Stimulated activated memory B cell treated with anti-CD40 and anti-IgM and Interleukin-4, amounts not matched to agents 10 μg/mL and 1 μg/mL and 100 μg/mL, for 72 hours (primary cell): ENCODE measurements around the gene CC2D2A.
A peak's percentile ranks its signal among the peaks of the same experiment; 100 is the strongest.

Experiments
- ATAC-seq: fragments of 150-1000 bp; cut with Tn5 transposase; 2 replicates; pipeline ENCODE4 v1.10.0; 2021
- H3K27ac Mint-ChIP-seq: one replicate; pipeline ENCODE4 v1.8.0; 2022; ENCODE audit warnings: mild to moderate bottlenecking, mixed read lengths
- H3K27me3 Mint-ChIP-seq: one replicate; pipeline ENCODE4 v1.8.0; 2022; ENCODE audit warnings: mixed read lengths
- H3K36me3 Mint-ChIP-seq: one replicate; pipeline ENCODE4 v1.8.0; 2022; ENCODE audit warnings: mixed read lengths
- H3K4me1 Mint-ChIP-seq: one replicate; pipeline ENCODE4 v1.8.0; 2022; ENCODE audit warnings: mixed read lengths
- H3K4me3 Mint-ChIP-seq: one replicate; pipeline ENCODE4 v1.8.0; 2022; ENCODE audit warnings: mild to moderate bottlenecking, moderate library complexity, mixed read lengths
- H3K9me3 Mint-ChIP-seq: one replicate; pipeline ENCODE4 v1.8.0; 2022; ENCODE audit warnings: mixed read lengths

Gene CC2D2A

GRCh38 chr4:15469402-15470127 is at the start of gene CC2D2A:
Gene CC2D2A (plus strand): TSS chr4:15469882. CDS start chr4:15475933, 6,051 bp downstream.
- Mint-ChIP-seq H3K36me3 (no peaks in the 10 kb centered on the region), H3K4me1 (peaks cover 14% of the 10 kb centered on the region), H3K27ac (no peak within 1 kb of the TSS), H3K9me3 (no peaks in the 10 kb centered on the region), H3K4me3 (peak within 1 kb of the TSS; percentile 25), H3K27me3 (peaks cover 25% of the 10 kb centered on the region)
- peak; percentile 24 for ATAC-seq

- Mint-ChIP-seq H3K4me3 (no peak overlapping the region), H3K36me3 (no peaks in the 10 kb centered on the region), H3K27me3 (no peaks in the 10 kb centered on the region), H3K9me3 (peaks cover 2% of the 10 kb centered on the region), H3K27ac (no peak overlapping the region), H3K4me1 (peaks cover 21% of the 10 kb centered on the region)
- ATAC-seq, result no peak
Observed at GRCh38 chr4:15420642-15421041, 49.0 kb upstream of the CC2D2A start.

- Mint-ChIP-seq H3K36me3 (no peaks in the 10 kb centered on the region), H3K4me1 (peaks cover 6% of the 10 kb centered on the region), H3K27ac (no peak overlapping the region), H3K27me3 (no peaks in the 10 kb centered on the region), H3K4me3 (no peak overlapping the region), H3K9me3 (peaks cover 2% of the 10 kb centered on the region)
- no peak for ATAC-seq
Observed at GRCh38 chr4:15423285-15423711, 46.4 kb upstream of the CC2D2A start.

- Mint-ChIP-seq H3K4me3 (no peak overlapping the region), H3K27ac (no peak overlapping the region), H3K4me1 (peaks cover 6% of the 10 kb centered on the region), H3K36me3 (no peaks in the 10 kb centered on the region), H3K27me3 (no peaks in the 10 kb centered on the region), H3K9me3 (peaks cover 2% of the 10 kb centered on the region)
- ATAC-seq, result no peak
Observed at GRCh38 chr4:15425520-15425919, 44.2 kb upstream of the CC2D2A start.

- Mint-ChIP-seq H3K27me3 (no peaks in the 10 kb centered on the region), H3K27ac (no peak overlapping the region), H3K9me3 (peaks cover 8% of the 10 kb centered on the region), H3K36me3 (no peaks in the 10 kb centered on the region), H3K4me1 (peaks cover 6% of the 10 kb centered on the region), H3K4me3 (no peak overlapping the region)
- ATAC-seq, result no peak
Observed at GRCh38 chr4:15427161-15427560, 42.5 kb upstream of the CC2D2A start.

GRCh38 chr4:15427701-15428100 is 42.0 kb upstream of the CC2D2A start, which contains the start of gene C1QTNF7:
Gene C1QTNF7 (plus strand): TSS chr4:15428033. CDS start chr4:15435744, 7,711 bp downstream.
- no peaks in the 10 kb centered on the region for H3K27me3 Mint-ChIP-seq
- H3K9me3 Mint-ChIP-seq, result peaks cover 8% of the 10 kb centered on the region
- H3K27ac Mint-ChIP-seq, result no peak within 1 kb of the TSS
- ATAC-seq, result no peak
- H3K4me1 Mint-ChIP-seq, result peaks cover 6% of the 10 kb centered on the region
- no peak within 1 kb of the TSS for H3K4me3 Mint-ChIP-seq
- H3K36me3 Mint-ChIP-seq, result no peaks in the 10 kb centered on the region

- Mint-ChIP-seq H3K36me3 (no peaks in the 10 kb centered on the region), H3K9me3 (peaks cover 8% of the 10 kb centered on the region), H3K4me1 (peaks cover 3% of the 10 kb centered on the region), H3K27ac (no peak overlapping the region), H3K4me3 (no peak overlapping the region), H3K27me3 (no peaks in the 10 kb centered on the region)
- ATAC-seq, result no peak
Observed at GRCh38 chr4:15428611-15429010, 41.1 kb upstream of the CC2D2A start.

- Mint-ChIP-seq H3K27ac (no peak overlapping the region), H3K36me3 (no peaks in the 10 kb centered on the region)
Observed at GRCh38 chr4:15434091-15434490, 35.6 kb upstream of the CC2D2A start.

GRCh38 chr4:15434676-15435075 is 35.0 kb upstream of the CC2D2A start:
- peaks cover 7% of the 10 kb centered on the region for H3K9me3 Mint-ChIP-seq
- H3K27ac Mint-ChIP-seq, result no peak overlapping the region
- no peaks in the 10 kb centered on the region for H3K36me3 Mint-ChIP-seq
- no peak overlapping the region for H3K4me3 Mint-ChIP-seq
- no peak for ATAC-seq
- peaks cover 19% of the 10 kb centered on the region for H3K27me3 Mint-ChIP-seq
- H3K4me1 Mint-ChIP-seq, result no peaks in the 10 kb centered on the region

More at GRCh38 chr4:15434091-15434490, 35.6 kb upstream of the CC2D2A start:
- peaks cover 19% of the 10 kb centered on the region for H3K27me3 Mint-ChIP-seq
- peaks cover 7% of the 10 kb centered on the region for H3K9me3 Mint-ChIP-seq
- H3K4me1 Mint-ChIP-seq, result no peaks in the 10 kb centered on the region
- H3K4me3 Mint-ChIP-seq, result no peak overlapping the region
- ATAC-seq, result no peak

- no peak overlapping the region for H3K4me3 Mint-ChIP-seq
- H3K9me3 Mint-ChIP-seq, result peaks cover 7% of the 10 kb centered on the region
- no peaks in the 10 kb centered on the region for H3K36me3 Mint-ChIP-seq
- no peak for ATAC-seq
- H3K27me3 Mint-ChIP-seq, result peaks cover 19% of the 10 kb centered on the region
- no peaks in the 10 kb centered on the region for H3K4me1 Mint-ChIP-seq
- H3K27ac Mint-ChIP-seq, result no peak overlapping the region
Observed at GRCh38 chr4:15436513-15436912, 33.2 kb upstream of the CC2D2A start.

GRCh38 chr4:15438939-15439524 is 30.6 kb upstream of the CC2D2A start:
- peaks cover 19% of the 10 kb centered on the region for H3K27me3 Mint-ChIP-seq
- no peaks in the 10 kb centered on the region for H3K4me1 Mint-ChIP-seq
- no peak for ATAC-seq
- no peaks in the 10 kb centered on the region for H3K36me3 Mint-ChIP-seq
- H3K4me3 Mint-ChIP-seq, result no peak overlapping the region
- H3K27ac Mint-ChIP-seq, result no peak overlapping the region
- H3K9me3 Mint-ChIP-seq, result peaks cover 3% of the 10 kb centered on the region

GRCh38 chr4:15443371-15444160 is 26.1 kb upstream of the CC2D2A start:
- no peak overlapping the region for H3K27ac Mint-ChIP-seq
- H3K36me3 Mint-ChIP-seq, result no peaks in the 10 kb centered on the region
- peaks cover 3% of the 10 kb centered on the region for H3K9me3 Mint-ChIP-seq
- no peaks in the 10 kb centered on the region for H3K27me3 Mint-ChIP-seq
- ATAC-seq, result no peak
- H3K4me3 Mint-ChIP-seq, result no peak overlapping the region
- H3K4me1 Mint-ChIP-seq, result no peaks in the 10 kb centered on the region

- ATAC-seq, result no peak
- no peaks in the 10 kb centered on the region for H3K4me1 Mint-ChIP-seq
- H3K36me3 Mint-ChIP-seq, result no peaks in the 10 kb centered on the region
- H3K9me3 Mint-ChIP-seq, result peaks cover 3% of the 10 kb centered on the region
- no peak overlapping the region for H3K27ac Mint-ChIP-seq
- H3K27me3 Mint-ChIP-seq, result no peaks in the 10 kb centered on the region
- H3K4me3 Mint-ChIP-seq, result no peak overlapping the region
Observed at GRCh38 chr4:15444276-15444675, 25.4 kb upstream of the CC2D2A start.

GRCh38 chr4:15444879-15445547 is 24.7 kb upstream of the CC2D2A start:
- ATAC-seq, result no peak
- H3K4me1 Mint-ChIP-seq, result no peaks in the 10 kb centered on the region
- peaks cover 3% of the 10 kb centered on the region for H3K9me3 Mint-ChIP-seq
- H3K4me3 Mint-ChIP-seq, result no peak overlapping the region
- H3K27me3 Mint-ChIP-seq, result no peaks in the 10 kb centered on the region
- no peak overlapping the region for H3K27ac Mint-ChIP-seq
- H3K36me3 Mint-ChIP-seq, result no peaks in the 10 kb centered on the region
